Bladder microvascular endothelial cell (primary cell): ENCODE results near the gene CALB2. TPM values are rescaled to one million over a fixed set of nuclear protein-coding genes. Genes with fewer than 3 reads are reported as not detected.

Experiments used
- total RNA-seq: library from RNA; depleted of rRNA; stranded (reverse); fragments of >200 nt; gene quantifications from 2 replicates; pipeline ENCODE4 v1.2.3, GENCODE V29; 2014

The CALB2 gene
- 0.13 TPM in 1 of 2 replicates, not detected in the other for total RNA-seq

GRCh38 chr16:71358464-71358998, at the start of gene CALB2:
Gene CALB2 (plus strand): TSS chr16:71358723. CDS start chr16:71358793, 70 bp downstream.

Other genes with a start within 250 kb of the CALB2 start
- 0.06 TPM in 1 of 2 replicates, not detected in the other for gene HYDIN, start 128.0 kb upstream of the CALB2 start, total RNA-seq
- 18.0 and 30.4 TPM in 2 replicates for gene CMTR2, start 69.3 kb upstream of the CALB2 start, total RNA-seq
- 0.16 TPM in 1 of 2 replicates, not detected in the other for gene TLE7, start 83.3 kb downstream of the CALB2 start, total RNA-seq
- gene ZNF23, start 103.5 kb downstream of the CALB2 start, total RNA-seq = 2.8 and 7.3 TPM in 2 replicates
- gene ZNF19, start 130.6 kb downstream of the CALB2 start, total RNA-seq = 0.65 and 2.1 TPM in 2 replicates
- gene CHST4, start 167.7 kb downstream of the CALB2 start, total RNA-seq = not detected in 2 replicates
- gene TAT, start 218.4 kb downstream of the CALB2 start, total RNA-seq = not detected in 2 replicates